PC-3 (cell line): ENCODE data around the gene LHFPL6. TPM values are rescaled to one million over a fixed set of nuclear protein-coding genes. Genes with fewer than 3 reads are reported as not detected.
A peak's percentile ranks its signal among the peaks of the same experiment; 100 is the strongest.

Experiments
- ATAC-seq: fragments of 200-7000 bp; cut with Tn5 transposase; 2 replicates; pipeline ENCODE4 v1.9.1; 2020; ENCODE audit warnings: mild to moderate bottlenecking, moderate library complexity
- BruUV-seq: library from RNA; stranded (reverse); fragments of 400-500 nt; replicated peaks from 2 replicates; lab custom pipeline; 2021; lab: Mats Ljungman, UMichigan
- CTCF ChIA-PET: fragments of 300-600 bp; sonication (Branson Sonifier 250); formaldehyde crosslinking; loops from one replicate; lab custom pipeline; 2022; ENCODE audit warnings: antibody characterized with exemption; lab: Charles Lee
- POLR2A ChIA-PET: fragments of 300-600 bp; sonication (Branson Sonifier 250); formaldehyde crosslinking; loops from one replicate; lab custom pipeline; 2022; ENCODE audit warnings: antibody characterized with exemption; ENCODE audit not compliant: unreplicated experiment; lab: Charles Lee
- DNase-seq: peaks from one replicate; pipeline ENCODE4 v3.0.0-alpha.2; 2015
- H2AFZ ChIP-seq: fragments of 300-600 bp; sonication (generic); 2 replicates; pipeline ENCODE4 v1.6.0; 2016; ENCODE audit warnings: antibody characterized with exemption, low read length
- H3F3A ChIP-seq: fragments of 300-600 bp; sonication (generic); one replicate; pipeline ENCODE4 v1.6.0; 2017; ENCODE audit warnings: antibody characterized with exemption, low read length, control low read depth, mild to moderate bottlenecking; ENCODE audit not compliant: unreplicated experiment
- H3K27ac ChIP-seq: fragments of 300-600 bp; sonication (generic); 2 replicates; pipeline ENCODE4 v1.5.1; 2016; ENCODE audit warnings: mild to moderate bottlenecking, low read length
- H3K27me3 ChIP-seq: fragments of 300-600 bp; sonication (generic); 2 replicates; pipeline ENCODE4 v1.6.1; 2016; ENCODE audit warnings: low read length, mixed read lengths
- H3K36me3 ChIP-seq: fragments of 300-600 bp; sonication (generic); 2 replicates; pipeline ENCODE4 v1.6.1; 2016; ENCODE audit warnings: low read depth, mixed run types, low read length, mixed read lengths
- H3K4me1 ChIP-seq: fragments of 300-600 bp; sonication (generic); 2 replicates; pipeline ENCODE4 v1.5.1; 2016; ENCODE audit warnings: low read length; ENCODE audit not compliant: insufficient read depth
- H3K4me2 ChIP-seq: fragments of 300-600 bp; sonication (generic); 2 replicates; pipeline ENCODE4 v1.6.0; 2016; ENCODE audit warnings: low read length
- H3K4me3 ChIP-seq: fragments of 300-600 bp; sonication (generic); 2 replicates; pipeline ENCODE4 v1.5.1; 2016; ENCODE audit warnings: mild to moderate bottlenecking, low read length, mixed read lengths
- H3K79me2 ChIP-seq: fragments of 300-600 bp; sonication (generic); 2 replicates; pipeline ENCODE4 v1.6.1; 2017; ENCODE audit warnings: low read length, mixed read lengths
- H3K9ac ChIP-seq: fragments of 300-600 bp; sonication (generic); 2 replicates; pipeline ENCODE4 v1.6.0; 2016; ENCODE audit warnings: mild to moderate bottlenecking, low read length
- H3K9me2 ChIP-seq: fragments of 300-600 bp; sonication (generic); replicated peaks from 2 replicates; pipeline ENCODE4 v1.6.1; 2016; ENCODE audit warnings: mixed run types, low read length, mixed read lengths
- H3K9me3 ChIP-seq: fragments of 300-600 bp; sonication (generic); 2 replicates; pipeline ENCODE4 v1.6.1; 2016; ENCODE audit warnings: low read length, mixed read lengths
- H4K20me1 ChIP-seq: fragments of 300-600 bp; sonication (generic); 2 replicates; pipeline ENCODE4 v1.6.1; 2016; ENCODE audit warnings: low read length, mixed read lengths
- EZH2 ChIP-seq: fragments of 300-600 bp; sonication (generic); IDR thresholded peaks from one replicate; pipeline ENCODE4 v1.6.1; 2017; ENCODE audit warnings: antibody characterized with exemption, mild to moderate bottlenecking, low read length; ENCODE audit not compliant: unreplicated experiment
- EZH2phosphoT487 ChIP-seq: fragments of 300-600 bp; sonication (generic); IDR thresholded peaks from 2 replicates; pipeline ENCODE4 v1.6.1; 2018; ENCODE audit warnings: mild to moderate bottlenecking, antibody characterized with exemption, low read length, borderline replicate concordance
- intact Hi-C: fragments of 100-400 bp; cut with micrococcal nuclease; formaldehyde crosslinking; loops from 2 replicates; pipeline ENCODE4 v1.9.0; 2023
- total RNA-seq: library from RNA; depleted of rRNA; stranded (reverse); fragments of >200 nt; gene quantifications from 2 replicates; pipeline ENCODE4 v1.2.3, GENCODE V29; 2014
- TF ChIP-seq, protein P1 (sequence below): fragments of 300-600 bp; sonication (generic); conservative IDR thresholded peaks from 2 replicates; pipeline ENCODE4 v1.5.1; 2017; ENCODE audit warnings: antibody characterized with exemption, low read depth, mild to moderate bottlenecking, low read length

Gene LHFPL6
- total RNA-seq, 1 experiment from 2014 or later: 7.8 TPM

DNA sequence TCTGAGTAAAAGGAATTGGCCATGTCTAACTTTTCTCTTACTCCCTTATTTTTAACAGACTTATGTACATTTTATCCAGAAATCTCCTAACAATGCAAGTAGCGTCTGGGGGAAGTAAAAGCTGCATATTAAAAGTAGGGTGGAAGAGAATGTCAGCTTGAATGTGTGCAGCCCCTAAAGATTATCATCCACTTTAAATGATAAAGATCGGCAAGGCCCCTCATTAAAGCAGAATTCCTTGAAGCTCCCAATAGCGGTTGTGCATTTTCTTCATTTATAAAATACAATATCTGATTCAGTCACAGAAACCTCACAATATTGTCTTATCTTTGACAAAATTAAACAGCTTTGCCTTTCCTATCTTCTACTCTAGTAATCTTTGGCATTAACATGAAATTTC, 184.6 kb downstream of the LHFPL6 start:
- H3K9me3 ChIP-seq: no peaks in the 10 kb centered on the region
- H3K79me2 ChIP-seq: no peaks in the 10 kb centered on the region
- no peak overlapping the region for H3K27ac ChIP-seq
- POLR2A ChIA-PET: no interaction called here
- intact Hi-C loops: loop anchor here (5.0 kb wide), 2 partner anchors 146 to 271 kb away; no protein-coding TSS in a partner anchor
- H3K4me1 ChIP-seq: peaks cover 7% of the 10 kb centered on the region; the same call in 1 of the 2 replicates
- no peaks in the 10 kb centered on the region for H3K36me3 ChIP-seq
- CTCF ChIA-PET: interaction anchor here (0.7 kb wide), 1 partner anchor 65 kb away, joined by 5 read pairs; no protein-coding TSS in a partner anchor
- H2AFZ ChIP-seq: no peak overlapping the region
- H3F3A ChIP-seq: no peaks in the 10 kb centered on the region
- no peak for ATAC-seq
- H3K4me3 ChIP-seq: no peak overlapping the region
- no TSS peak for BruUV-seq
- TF ChIP-seq EZH2phosphoT487 (no peak), EZH2 (no peak)
- TF ChIP-seq, protein P1, sequence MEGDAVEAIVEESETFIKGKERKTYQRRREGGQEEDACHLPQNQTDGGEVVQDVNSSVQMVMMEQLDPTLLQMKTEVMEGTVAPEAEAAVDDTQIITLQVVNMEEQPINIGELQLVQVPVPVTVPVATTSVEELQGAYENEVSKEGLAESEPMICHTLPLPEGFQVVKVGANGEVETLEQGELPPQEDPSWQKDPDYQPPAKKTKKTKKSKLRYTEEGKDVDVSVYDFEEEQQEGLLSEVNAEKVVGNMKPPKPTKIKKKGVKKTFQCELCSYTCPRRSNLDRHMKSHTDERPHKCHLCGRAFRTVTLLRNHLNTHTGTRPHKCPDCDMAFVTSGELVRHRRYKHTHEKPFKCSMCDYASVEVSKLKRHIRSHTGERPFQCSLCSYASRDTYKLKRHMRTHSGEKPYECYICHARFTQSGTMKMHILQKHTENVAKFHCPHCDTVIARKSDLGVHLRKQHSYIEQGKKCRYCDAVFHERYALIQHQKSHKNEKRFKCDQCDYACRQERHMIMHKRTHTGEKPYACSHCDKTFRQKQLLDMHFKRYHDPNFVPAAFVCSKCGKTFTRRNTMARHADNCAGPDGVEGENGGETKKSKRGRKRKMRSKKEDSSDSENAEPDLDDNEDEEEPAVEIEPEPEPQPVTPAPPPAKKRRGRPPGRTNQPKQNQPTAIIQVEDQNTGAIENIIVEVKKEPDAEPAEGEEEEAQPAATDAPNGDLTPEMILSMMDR: no peak
- H3K4me2 ChIP-seq: no peak overlapping the region
- H3K9me2 ChIP-seq: no peaks in the 10 kb centered on the region
- H4K20me1 ChIP-seq: no peaks in the 10 kb centered on the region
- no peak overlapping the region for H3K9ac ChIP-seq
- H3K27me3 ChIP-seq: no peaks in the 10 kb centered on the region
- DNase-seq: no peak

DNA sequence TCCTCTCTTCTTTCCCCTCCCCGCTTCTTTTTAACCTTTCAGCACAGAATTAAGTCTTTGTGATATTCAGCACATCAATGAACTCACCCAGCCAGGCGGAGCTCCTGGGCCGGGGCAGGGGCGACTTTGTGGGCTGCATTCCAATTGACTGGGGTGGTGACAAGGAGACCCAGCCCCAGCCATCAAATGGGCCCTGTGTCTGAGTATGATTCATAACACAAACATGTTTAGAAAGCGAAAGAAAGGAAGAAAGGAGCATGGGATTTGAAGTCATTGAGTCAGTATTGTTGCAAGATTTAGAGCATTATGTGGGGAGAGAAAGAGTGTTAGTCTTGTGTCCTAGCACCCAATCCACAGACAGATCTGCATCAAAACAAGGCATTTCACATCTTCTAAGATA, 185.3 kb downstream of the LHFPL6 start:
- Histone ChIP-seq H3K27me3 (no peaks in the 10 kb centered on the region), H3K79me2 (no peaks in the 10 kb centered on the region), H2AFZ (no peak overlapping the region), H3K36me3 (no peaks in the 10 kb centered on the region), H3K9me2 (no peaks in the 10 kb centered on the region), H3K27ac (no peak overlapping the region), H3K9ac (no peak overlapping the region), H3K4me1 (peaks cover 7% of the 10 kb centered on the region; the same call in 1 of the 2 replicates), H3K4me2 (peak overlapping the region; percentile 37; the same call in 1 of the 2 replicates), H3K9me3 (no peaks in the 10 kb centered on the region), H3F3A (no peaks in the 10 kb centered on the region), H3K4me3 (no peak overlapping the region), H4K20me1 (no peaks in the 10 kb centered on the region)
- CTCF ChIA-PET: no interaction called here
- ATAC-seq (peak; percentile 40), DNase-seq (peak; percentile 48)
- BruUV-seq: no TSS peak
- POLR2A ChIA-PET: no interaction called here
- intact Hi-C loops: loop anchor here (5.0 kb wide), 2 partner anchors 145 to 270 kb away; no protein-coding TSS in a partner anchor
- TF ChIP-seq, protein P1: no peak
- TF ChIP-seq EZH2phosphoT487 (no peak), EZH2 (no peak)

DNA sequence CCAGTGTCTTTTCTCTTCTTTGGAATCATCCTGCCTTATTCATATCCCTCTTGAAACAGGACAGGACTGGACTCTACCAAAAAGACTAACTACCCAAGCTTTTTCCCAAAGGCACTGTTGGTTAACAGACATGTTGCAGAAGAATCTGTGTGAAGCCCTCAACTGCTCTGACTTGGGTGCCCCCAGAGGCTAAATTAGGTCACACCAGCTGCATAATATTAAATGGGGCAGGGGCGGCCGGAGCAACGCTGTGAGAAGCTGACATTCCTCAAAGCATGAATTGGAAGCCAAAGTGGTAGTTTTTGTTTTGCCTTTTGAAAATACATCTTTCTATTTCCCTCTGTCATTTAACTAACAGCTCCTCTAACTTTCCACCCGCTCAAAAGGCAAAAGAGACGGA, 185.9 kb downstream of the LHFPL6 start:
- TF ChIP-seq EZH2phosphoT487 (no peak), EZH2 (no peak)
- TF ChIP-seq, protein P1: 0 out of 2 replicates have a peak, but pooled peaks have one; percentile 17
- Histone ChIP-seq H3K36me3 (no peaks in the 10 kb centered on the region), H3K4me1 (peaks cover 7% of the 10 kb centered on the region; the same call in 1 of the 2 replicates), H3F3A (no peaks in the 10 kb centered on the region), H3K4me3 (no peak overlapping the region), H3K9me3 (no peaks in the 10 kb centered on the region), H3K79me2 (no peaks in the 10 kb centered on the region), H4K20me1 (no peaks in the 10 kb centered on the region), H2AFZ (no peak overlapping the region), H3K9me2 (no peaks in the 10 kb centered on the region), H3K27me3 (no peaks in the 10 kb centered on the region), H3K27ac (no peak overlapping the region), H3K4me2 (no peak overlapping the region), H3K9ac (no peak overlapping the region)
- no peak for ATAC-seq
- ChIA-PET CTCF (no interaction called here), POLR2A (no interaction called here)
- intact Hi-C loops: loop anchor here (5.0 kb wide), 2 partner anchors 145 to 270 kb away; no protein-coding TSS in a partner anchor
- BruUV-seq: no TSS peak
- DNase-seq: no peak
